ENCODE results near the gene HOXD10. TPM values are rescaled to one million over a fixed set of nuclear protein-coding genes. Genes with fewer than 3 reads are reported as not detected.
A peak's percentile ranks its signal among the peaks of the same experiment; 100 is the strongest.

HOXD10 gene
- total and polyA plus RNA-seq, 2 of the 13 experiments (the other 11 are each of a cell fraction or from before 2014, with no cell fraction given): not detected

GRCh38 chr2:176124947-176125771, 8.6 kb downstream of the HOXD10 start (continued):
- no peak for TF ChIP-seq NBN (conservative IDR thresholded peaks at IDR 0.05)
- no peak for TF ChIP-seq E2F2 (CRISPR knock-in tag; IDR thresholded peaks at IDR 0.05; ENCODE audit: borderline replicate concordance)
- no peak for TF ChIP-seq LBX2 (CRISPR knock-in tag; IDR thresholded peaks at IDR 0.05; ENCODE audit: borderline replicate concordance)
- TF ChIP-seq ZNF652 (CRISPR knock-in tag; IDR thresholded peaks at IDR 0.05; ENCODE audit: borderline replicate concordance, low read depth): no peak
- no peak for TF ChIP-seq EP300 (IDR thresholded peaks at IDR 0.05; ENCODE audit: low read depth in 2 of 2, low read length in 2 of 2)
- no peak for TF ChIP-seq EP300 (CRISPR knock-in tag; IDR thresholded peaks at IDR 0.05; ENCODE audit: borderline replicate concordance)
- TF ChIP-seq NCOA1 (CRISPR knock-in tag; IDR thresholded peaks at IDR 0.05): no peak

- POLR2A ChIA-PET: no interaction called here
- BruUV-seq (replicated peaks): no TSS peak
- no peak for TF ChIP-seq HNF1B (CRISPR knock-in tag; IDR thresholded peaks at IDR 0.05)
- TF ChIP-seq PITX1 (CRISPR knock-in tag; IDR thresholded peaks at IDR 0.05): no peak
- no peak for TF ChIP-seq USF2 (IDR thresholded peaks at IDR 0.05; ENCODE audit: low read depth, low read length)
- TF ChIP-seq USF2 (CRISPR knock-in tag; IDR thresholded peaks at IDR 0.05; ENCODE audit: borderline replicate concordance): no peak
- no peak for TF ChIP-seq ZBTB20 (CRISPR knock-in tag; IDR thresholded peaks at IDR 0.05; ENCODE audit: borderline replicate concordance, low read depth)
- TF ChIP-seq CEBPG (CRISPR knock-in tag; IDR thresholded peaks at IDR 0.05): no peak
- TF ChIP-seq ZNF235 (CRISPR knock-in tag; IDR thresholded peaks at IDR 0.05; ENCODE audit: borderline replicate concordance): no peak
- no peak for TF ChIP-seq ZSCAN20 (CRISPR knock-in tag; IDR thresholded peaks at IDR 0.05; ENCODE audit: borderline replicate concordance)
- TF ChIP-seq FOSL1 (CRISPR knock-in tag; IDR thresholded peaks at IDR 0.05; ENCODE audit: borderline replicate concordance): no peak
- no peak for TF ChIP-seq PHF20 (CRISPR knock-in tag; IDR thresholded peaks at IDR 0.05)
- TF ChIP-seq TBL1XR1 (IDR thresholded peaks at IDR 0.05; ENCODE audit: borderline replicate concordance, low read length, partially characterized antibody): no peak
- TF ChIP-seq ZNF777 (CRISPR knock-in tag; IDR thresholded peaks at IDR 0.05): no peak
Observed at GRCh38 chr2:176125772-176126054, 9.1 kb downstream of the HOXD10 start.

More at GRCh38 chr2:176125772-176126054, 9.1 kb downstream of the HOXD10 start:
- ATAC-seq (peak; percentile 42), DNase-seq (ENCODE audit: low spot score) (no peak), FAIRE-seq (no peak)
- no peak overlapping the region for H3K4me3 ChIP-seq (replicated peaks in 1 of 3; ENCODE audit: insufficient read depth in 1 of 3, low read depth in 2 of 3, low read length in 3 of 3)
- H3K9me3 ChIP-seq (ENCODE audit: low read length): no peaks in the 10 kb centered on the region
- peaks cover 15 to 82% of the 10 kb centered on the region in 2 experiments for H3K27me3 ChIP-seq (ENCODE audit: control insufficient read depth in 1 of 2, insufficient read depth in 2 of 2, low read length in 2 of 2)
- no peak overlapping the region for H2AFZ ChIP-seq (ENCODE audit: low read length)
- no peak overlapping the region for H3K9ac ChIP-seq (ENCODE audit: insufficient read depth, low read depth, low read length)
- H3K79me2 ChIP-seq (ENCODE audit: insufficient read depth, low read length): no peaks in the 10 kb centered on the region
- in situ Hi-C loops (cut with HindIII; ENCODE audit: extremely low pct_ligation_motif_present, low pct_unique_long_range_greater_than_20kb): loop anchor here (5.0 kb wide), 4 partner anchors 427 to 1022 kb away; no protein-coding TSS in a partner anchor
- 6% methylated on average over 6 of the region's 6 CpGs for WGBS (ENCODE audit: low lambda C conversion rate)
- CTCF ChIA-PET (ENCODE audit: low intra/inter-chr PET ratio, low total read pairs): no interaction called here
- no peak overlapping the region for H3K4me2 ChIP-seq (ENCODE audit: low read depth, low read length)
- no peaks in the 10 kb centered on the region for H3K36me3 ChIP-seq (replicated peaks in 1 of 2; ENCODE audit: control insufficient read depth in 1 of 2, insufficient read depth in 2 of 2, low read length in 2 of 2)
- H3K4me1 ChIP-seq (ENCODE audit: insufficient read depth, low read length): no peaks in the 10 kb centered on the region
- no peak overlapping the region for H3K27ac ChIP-seq (ENCODE audit: extremely low read length, insufficient read depth, low read length)
- intact Hi-C loops (cut with micrococcal nuclease; ENCODE audit: unreplicated experiment): loop anchor here (2.0 kb wide), 1 partner anchor 1023 kb away; no protein-coding TSS in a partner anchor
- H4K20me1 ChIP-seq (ENCODE audit: insufficient read depth, low read length): no peaks in the 10 kb centered on the region; the same call in 1 of the 2 replicates

All from HepG2 (cell line).